ENCODE measurements around the gene C20orf202.
"Not testable (repeated sequence)": the region's sequence is repeated elsewhere in the genome, so short reads cannot be mapped to it uniquely, and the experiment has no call there.

C20orf202 gene

GRCh38 chr20:1242530-1242929 lies 39.3 kb downstream of the C20orf202 start:
- no peak for DNase-seq (ENCODE audit: low read depth in 2 of 2, low spot score in 1 of 2)

DNA sequence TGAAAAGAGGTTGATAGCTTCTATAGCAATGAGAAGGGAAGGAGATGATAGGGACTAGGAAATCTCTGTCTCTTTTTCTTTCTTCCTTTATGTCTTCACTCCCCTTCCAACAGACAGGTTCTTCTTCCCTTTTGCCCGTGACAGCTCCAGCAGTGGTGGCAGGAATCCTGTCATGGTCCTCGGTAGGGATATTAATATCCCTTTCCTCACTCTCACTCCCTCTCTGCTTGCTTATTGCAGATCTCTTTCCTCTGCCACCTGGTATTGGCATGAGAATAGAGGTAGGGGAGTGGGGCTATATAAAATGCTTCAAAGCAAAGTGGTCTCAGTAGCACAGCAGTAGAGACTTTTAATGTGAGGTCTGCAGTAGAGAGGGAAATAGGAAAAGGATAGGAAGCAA lies 42.3 kb downstream of the C20orf202 start:
- no peak for DNase-seq (ENCODE audit: low read depth in 2 of 2, low spot score in 1 of 2)

DNA sequence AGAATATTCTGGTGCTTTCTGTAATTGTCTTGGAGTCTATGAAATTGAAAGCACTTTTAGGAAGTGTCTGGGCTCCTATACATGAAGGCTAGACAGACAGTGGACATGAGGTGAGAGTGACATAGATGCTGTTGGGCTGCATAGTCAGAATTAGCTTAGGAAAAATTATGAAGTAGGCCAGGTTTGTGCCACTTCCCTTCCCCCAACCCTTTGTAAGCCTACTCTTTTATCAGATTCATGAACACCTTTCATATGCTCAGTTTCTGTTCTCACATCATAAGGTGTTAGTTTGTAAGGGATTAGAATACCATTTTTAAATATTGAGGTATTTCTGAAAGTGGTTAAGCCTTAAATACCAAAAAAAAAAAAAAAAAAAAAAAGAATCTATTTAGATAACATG lies 44.4 kb downstream of the C20orf202 start:
- DNase-seq (ENCODE audit: low read depth in 2 of 2, low spot score in 1 of 2) = no peak

GRCh38 chr20:1250282-1250681 lies 47.0 kb downstream of the C20orf202 start:
- DNase-seq (ENCODE audit: low read depth in 2 of 2, low spot score in 1 of 2) = not testable (repeated sequence)

- DNase-seq (ENCODE audit: low read depth in 2 of 2, low spot score in 1 of 2) = no peak
These were observed 49.2 kb downstream of the C20orf202 start for GRCh38 chr20:1252416-1252815.

GRCh38 chr20:1254254-1254653 lies 51.0 kb downstream of the C20orf202 start:
- DNase-seq (ENCODE audit: low read depth in 2 of 2, low spot score in 1 of 2) = no peak

GRCh38 chr20:1255675-1256074 lies 52.4 kb downstream of the C20orf202 start:
- DNase-seq (ENCODE audit: low read depth in 2 of 2, low spot score in 1 of 2) = no peak

Data from stimulated activated CD8-positive, alpha-beta memory T cell treated with anti-CD3 and anti-CD28 coated beads, Interleukin-4, amount 100 ng/mL, for 4 hours (primary cell).